A549 (cell line): ENCODE data around the gene NR3C1. TPM values are rescaled to one million over a fixed set of nuclear protein-coding genes. Genes with fewer than 3 reads are reported as not detected.
A peak's percentile ranks its signal among the peaks of the same experiment; 100 is the strongest.

Source experiments
- ATAC-seq, 2 experiments: fragments of 200-7000 bp in 1 of 2; fragments of >200 bp in 1 of 2; cut with Nextera tagmentation in 1 of 2; cut with Tn5 transposase in 1 of 2; 3 replicates each; pipeline versions ENCODE4 v1.8.0 to v1.9.1; 2018 to 2020; ENCODE audit warnings: mild to moderate bottlenecking in 1 of 2, moderate library complexity in 1 of 2
- CTCF ChIA-PET: fragments of 300-600 bp; sonication (Branson Sonifier 250); formaldehyde crosslinking; extraction: SDS; loops from one replicate; lab custom pipeline; 2021; ENCODE audit warnings: antibody characterized with exemption, inconsistent platforms; lab: Yijun Ruan, JAX
- POLR2A ChIA-PET: fragments of 350-600 bp; formaldehyde crosslinking; extraction: SDS; loops from one replicate; lab custom pipeline; 2021; ENCODE audit warnings: antibody characterized with exemption, inconsistent platforms; lab: Yijun Ruan, JAX
- DNase-seq, 2 experiments: peaks; one replicate each; pipeline versions ENCODE4 v3.0.0 to v3.0.0-alpha.2; 2011 to 2016; ENCODE audit warnings: low read depth in 1 of 2, low spot score in 1 of 2
- FAIRE-seq: peaks from 2 replicates; lab custom pipeline; 2011; peaks lifted over from hg19 to GRCh38; lab: Jason Lieb, UNC
- H3K27ac ChIP-seq, 2 experiments: fragments of >200 bp; sonication (Bioruptor Twin); formaldehyde crosslinking; 3 replicates each; pipeline ENCODE4 v1.5.1; 2016 to 2017
- H3K4me1 ChIP-seq: fragments of >200 bp; sonication (Bioruptor Twin); formaldehyde crosslinking; 3 replicates; pipeline ENCODE4 v1.6.1; 2016
- H3K4me2 ChIP-seq: fragments of >200 bp; sonication (Bioruptor Twin); formaldehyde crosslinking; 3 replicates; pipeline ENCODE4 v1.6.1; 2016
- H3K4me3 ChIP-seq: fragments of >200 bp; sonication (Bioruptor Twin); formaldehyde crosslinking; 3 replicates; pipeline ENCODE4 v1.5.1; 2016
- H3K9me3 ChIP-seq: fragments of >200 bp; sonication (Bioruptor Twin); formaldehyde crosslinking; 3 replicates; pipeline ENCODE4 v1.6.1; 2016
- CBX2 ChIP-seq: fragments of 200-600 bp; sonication (generic); IDR thresholded peaks from 2 replicates; pipeline ENCODE4 v1.6.1; 2016; ENCODE audit warnings: low read depth, mild to moderate bottlenecking, borderline replicate concordance
- CBX8 ChIP-seq: fragments of 200-600 bp; sonication (generic); IDR thresholded peaks from 2 replicates; pipeline ENCODE4 v1.6.1; 2016
- CHD2 ChIP-seq: fragments of 150-350 bp; IDR thresholded peaks from 2 replicates; pipeline ENCODE4 v1.6.1; 2014; ENCODE audit warnings: low read length; ENCODE audit not compliant: partially characterized antibody
- EHMT2 ChIP-seq: fragments of 200-600 bp; sonication (generic); IDR thresholded peaks from 2 replicates; pipeline ENCODE4 v1.6.1; 2016; ENCODE audit warnings: antibody characterized with exemption, low read depth, mild to moderate bottlenecking, moderate library complexity
- EP300 ChIP-seq, 2 experiments: fragments of >200 bp; sonication (Bioruptor Twin); formaldehyde crosslinking; IDR thresholded peaks; 2 replicates in 1 of 2; 3 replicates in 1 of 2; pipeline ENCODE4 v1.6.1; 2016 to 2017
- ESRRA ChIP-seq: fragments of 150-350 bp; IDR thresholded peaks from 2 replicates; pipeline ENCODE4 v1.6.1; 2014; ENCODE audit warnings: mild to moderate bottlenecking, low read length, borderline replicate concordance
- FOSL2 ChIP-seq, 2 experiments: fragments of 450-650 bp in 1 of 2; fragments of >200 bp in 1 of 2; sonication (Bioruptor Twin) in 1 of 2; formaldehyde crosslinking; IDR thresholded peaks; 2 replicates each; pipeline versions ENCODE4 v1.5.0 to v1.6.1; 2016 to 2020; ENCODE audit warnings: mild to moderate bottlenecking in 1 of 2, moderate library complexity in 1 of 2
- GATA3 ChIP-seq: IDR thresholded peaks from 2 replicates; pipeline ENCODE4 v1.6.1; 2012; ENCODE audit warnings: borderline replicate concordance
- HOXA7 ChIP-seq: fragments of 250-450 bp; sonication (Bioruptor Pico); IDR thresholded peaks from 2 replicates; pipeline ENCODE4 v1.5.0; 2020; ENCODE audit warnings: mild to moderate bottlenecking, moderate library complexity
- HOXB13 ChIP-seq: fragments of 250-450 bp; sonication (Bioruptor Pico); IDR thresholded peaks from 2 replicates; pipeline ENCODE4 v1.5.0; 2020; ENCODE audit warnings: low read depth, mild to moderate bottlenecking, moderate library complexity
- HOXB5 ChIP-seq: fragments of 250-450 bp; sonication (Bioruptor Pico); IDR thresholded peaks from 2 replicates; pipeline ENCODE4 v1.5.0; 2020; ENCODE audit warnings: mild to moderate bottlenecking, moderate library complexity
- MYC ChIP-seq: IDR thresholded peaks from 2 replicates; pipeline ENCODE4 v1.6.1; 2012; ENCODE audit warnings: mild to moderate bottlenecking, inconsistent platforms, low read length, improper control_type of control experiment, borderline replicate concordance
- PHF8 ChIP-seq: fragments of 200-600 bp; sonication (generic); IDR thresholded peaks from 2 replicates; pipeline ENCODE4 v1.6.1; 2016; ENCODE audit warnings: low read depth, mild to moderate bottlenecking, antibody characterized with exemption, moderate library complexity, borderline replicate concordance
- POLR2AphosphoS2 ChIP-seq: conservative IDR thresholded peaks from 2 replicates; pipeline ENCODE4 v1.6.1; 2012; ENCODE audit warnings: low read length, improper control_type of control experiment, inconsistent platforms
- RFX5 ChIP-seq: fragments of 450-650 bp; IDR thresholded peaks from 2 replicates; pipeline ENCODE4 v1.7.1; 2014; ENCODE audit warnings: antibody characterized with exemption, mild to moderate bottlenecking, moderate library complexity
- SREBF2 ChIP-seq: fragments of 450-650 bp; IDR thresholded peaks from 2 replicates; pipeline ENCODE4 v1.6.1; 2014; ENCODE audit warnings: mild to moderate bottlenecking, moderate library complexity
- TFCP2L1 ChIP-seq: fragments of 250-450 bp; sonication (Bioruptor Pico); IDR thresholded peaks from 2 replicates; pipeline ENCODE4 v1.5.0; 2021; ENCODE audit warnings: mild to moderate bottlenecking
- ZFP36 ChIP-seq: fragments of 450-650 bp; IDR thresholded peaks from 2 replicates; pipeline ENCODE4 v1.6.1; 2014; ENCODE audit warnings: borderline replicate concordance; ENCODE audit not compliant: partially characterized antibody
- WGBS: methylation state at CpG from one replicate; pipeline ENCODE4 v1.1.6; 2017; ENCODE audit errors: missing lambda C conversion rate; 5-methylcytosine and 5-hydroxymethylcytosine counted together
- polyA plus RNA-seq, 4 experiments: library from polyadenylated mRNA; depleted of rRNA in 3 of 4; stranded (reverse); fragments of >200 nt; fragmentation: RNase III in 1 of 4; extraction: RNeasy Plus Mini Kit Qiagen cat#74134 plus additional on column Dnase treatment in 1 of 4; gene quantifications; 2 replicates in 3 of 4; 3 replicates in 1 of 4; pipeline ENCODE4 v1.2.3, GENCODE V29; 2011 to 2017
- TF ChIP-seq, protein P1 (sequence below): fragments of 450-650 bp; IDR thresholded peaks from 2 replicates; pipeline ENCODE4 v1.6.1; 2014; ENCODE audit warnings: antibody characterized with exemption
- TF ChIP-seq, protein P2 (sequence below): IDR thresholded peaks from 2 replicates; pipeline ENCODE4 v1.6.1; 2012
- TF ChIP-seq, protein P3 (sequence below): fragments of 250-450 bp; sonication (Bioruptor Pico); IDR thresholded peaks from 2 replicates; pipeline ENCODE4 v1.5.0; 2021; ENCODE audit warnings: mild to moderate bottlenecking, moderate library complexity, borderline replicate concordance
- TF ChIP-seq, protein P4 (sequence below): IDR thresholded peaks from 2 replicates; pipeline ENCODE4 v1.6.1; 2012
- TF ChIP-seq, protein P5 (sequence below): fragments of 250-450 bp; sonication (Bioruptor Pico); IDR thresholded peaks from 2 replicates; pipeline ENCODE4 v1.5.0; 2020; ENCODE audit warnings: low read depth, mild to moderate bottlenecking, moderate library complexity

NR3C1 gene
- polyA plus RNA-seq, 2 of the 4 experiments (the other 2 are of a cell fraction), result 46.5 to 73.0 TPM

DNA sequence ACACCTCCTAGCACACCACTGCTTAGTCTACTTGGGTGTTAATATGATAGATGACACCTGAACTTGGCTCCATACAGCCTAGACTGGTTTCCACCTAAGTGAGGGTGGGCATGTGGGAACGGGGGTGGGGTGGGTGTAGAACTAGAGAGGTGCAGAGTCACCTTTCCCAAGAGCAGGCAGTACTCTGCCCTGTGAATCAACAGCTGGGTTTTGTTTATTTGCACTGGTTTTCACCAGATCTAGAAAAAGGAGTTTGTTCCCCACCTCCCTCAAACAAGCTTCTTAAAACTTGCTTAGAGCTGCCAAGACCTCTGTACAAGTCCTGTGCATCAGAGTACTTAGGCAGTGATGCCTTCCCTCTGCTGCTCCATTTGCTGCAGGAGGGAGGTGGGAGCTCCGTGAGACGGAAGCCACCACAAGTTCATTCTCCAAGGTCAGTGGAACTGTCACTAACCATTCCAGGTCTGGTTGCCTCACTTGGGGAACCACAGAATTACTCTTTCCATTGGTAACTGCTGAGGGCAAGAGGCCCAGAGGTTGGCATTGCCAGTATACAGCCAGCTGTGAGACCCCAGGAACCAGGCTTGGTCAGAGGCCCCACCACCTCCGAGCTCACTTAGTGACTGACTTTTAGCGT is 163.5 kb downstream of the NR3C1 start:
- ATAC-seq, result no peak
- no peak for FAIRE-seq
- ChIA-PET CTCF (interaction anchor here (1.2 to 1.8 kb wide), 6 partner anchors 9 to 318 kb away, joined by 3 to 11 read pairs (median 4); no protein-coding TSS in a partner anchor), POLR2A (interaction anchor here (0.6 kb wide), 1 partner anchor 951 kb away, joined by 3 read pairs; no protein-coding TSS in a partner anchor)
- Histone ChIP-seq H3K9me3 (no peaks in the 10 kb centered on the region), H3K4me2 (peak overlapping the region; percentile 45), H3K4me1 (peaks cover 54% of the 10 kb centered on the region), H3K4me3 (no peak overlapping the region), H3K27ac (peak overlapping the region; percentile 35 to 79; a peak in 4 of 6 replicates)
- no peak for DNase-seq
- 74% methylated on average over 5 of the region's 5 CpGs for WGBS
- no peak for TF ChIP-seq CHD2

DNA sequence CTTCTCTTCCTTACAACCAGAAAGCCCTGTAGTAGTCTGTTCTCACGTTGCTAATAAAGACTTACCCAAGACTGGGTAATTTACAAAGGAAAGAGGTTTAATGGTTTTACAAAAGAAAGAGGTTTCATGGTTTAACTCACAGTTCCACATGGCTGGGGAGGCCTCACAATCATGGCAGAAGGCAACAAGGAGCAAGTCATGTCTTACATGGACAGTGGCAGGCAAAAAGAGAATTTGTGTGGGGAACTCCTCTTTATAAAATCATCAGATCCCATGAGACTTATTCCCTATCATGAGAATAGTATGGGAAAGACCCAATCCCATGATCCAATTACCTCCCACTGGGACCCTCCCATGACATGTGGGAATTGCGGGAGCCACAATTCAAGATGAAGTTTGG is 164.9 kb downstream of the NR3C1 start:
- TF ChIP-seq TFCP2L1 (CRISPR knock-in tag) (no peak), ESRRA (no peak), CBX8 (no peak), FOSL2 (IDR thresholded peaks at IDR 0.05) (no peak), FOSL2 (CRISPR knock-in tag; IDR thresholded peaks at IDR 0.05) (no peak), HOXB5 (CRISPR knock-in tag) (no peak)
- ATAC-seq (no peak), FAIRE-seq (peak; percentile 28), DNase-seq (no peak)
- Histone ChIP-seq H3K4me2 (no peak overlapping the region), H3K4me1 (peaks cover 56% of the 10 kb centered on the region), H3K9me3 (no peaks in the 10 kb centered on the region), H3K4me3 (no peak overlapping the region), H3K27ac (peak overlapping the region in 1 of 2 experiments; percentile 79; a peak in 3 of 6 replicates)
- WGBS, result 91% methylated on average over 2 of the region's 2 CpGs
- ChIA-PET POLR2A (no interaction called here), CTCF (interaction anchor here (1.0 kb wide), 1 partner anchor 30 kb away, joined by 5 read pairs; no protein-coding TSS in a partner anchor)

DNA sequence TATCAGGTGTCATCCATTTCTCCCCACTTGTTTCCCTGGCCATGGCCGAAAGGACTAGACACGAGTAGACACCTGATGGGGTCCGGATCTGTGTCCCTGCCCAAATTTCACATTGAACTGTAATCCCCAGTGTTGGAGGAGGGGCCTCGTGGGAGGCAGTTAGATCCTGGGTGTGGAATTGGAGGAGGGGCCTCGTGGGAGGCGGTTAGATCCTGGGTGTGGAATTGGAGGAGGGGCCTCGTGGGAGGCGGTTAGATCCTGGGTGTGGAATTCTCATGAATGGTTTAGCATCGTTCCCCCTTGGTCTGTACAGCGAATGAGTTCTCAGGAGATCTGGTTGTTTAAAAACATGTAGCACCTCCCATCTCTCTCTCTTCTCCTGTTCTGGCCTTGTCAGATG is 165.8 kb downstream of the NR3C1 start:
- ATAC-seq (no peak), DNase-seq (no peak), FAIRE-seq (no peak)
- H3K4me1 ChIP-seq, result peaks cover 56% of the 10 kb centered on the region
- no peaks in the 10 kb centered on the region for H3K9me3 ChIP-seq
- H3K4me2 ChIP-seq, result no peak overlapping the region
- no peak overlapping the region for H3K4me3 ChIP-seq
- no peak overlapping the region; a peak in 1 of 6 replicates for H3K27ac ChIP-seq
- 86% methylated on average over 10 of the region's 10 CpGs for WGBS
- POLR2A ChIA-PET, result no interaction called here
- TF ChIP-seq EHMT2, result no peak
- TF ChIP-seq, protein P1, sequence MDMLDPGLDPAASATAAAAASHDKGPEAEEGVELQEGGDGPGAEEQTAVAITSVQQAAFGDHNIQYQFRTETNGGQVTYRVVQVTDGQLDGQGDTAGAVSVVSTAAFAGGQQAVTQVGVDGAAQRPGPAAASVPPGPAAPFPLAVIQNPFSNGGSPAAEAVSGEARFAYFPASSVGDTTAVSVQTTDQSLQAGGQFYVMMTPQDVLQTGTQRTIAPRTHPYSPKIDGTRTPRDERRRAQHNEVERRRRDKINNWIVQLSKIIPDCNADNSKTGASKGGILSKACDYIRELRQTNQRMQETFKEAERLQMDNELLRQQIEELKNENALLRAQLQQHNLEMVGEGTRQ, result no peak
- no peak for TF ChIP-seq CBX2
- TF ChIP-seq ZFP36, result no peak
- CTCF ChIA-PET, result no interaction called here

DNA sequence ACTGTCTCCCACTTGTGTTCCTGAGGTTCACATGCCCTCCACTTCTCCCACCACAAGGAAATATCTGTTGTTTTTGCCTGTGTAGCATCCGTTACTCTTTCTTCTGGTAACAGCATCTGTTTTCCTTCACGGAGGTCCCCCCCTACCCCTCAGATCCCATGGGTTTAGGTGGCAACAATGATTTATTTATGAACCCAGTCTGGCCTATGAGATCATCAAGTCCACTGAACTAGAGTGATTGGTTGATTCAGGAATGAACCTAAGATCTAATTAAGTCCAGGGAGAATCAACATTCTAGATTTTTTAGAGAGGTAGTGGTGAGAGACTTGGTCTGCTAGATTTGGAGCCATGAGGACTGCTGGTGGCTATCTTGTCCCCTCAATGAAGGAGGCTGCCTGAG is 166.8 kb downstream of the NR3C1 start:
- Histone ChIP-seq H3K9me3 (no peaks in the 10 kb centered on the region), H3K4me3 (no peak overlapping the region), H3K4me1 (peaks cover 55% of the 10 kb centered on the region), H3K4me2 (no peak overlapping the region), H3K27ac (peak overlapping the region in 1 of 2 experiments; percentile 32; a peak in 2 of 6 replicates)
- ATAC-seq (no peak), FAIRE-seq (no peak), DNase-seq (no peak)
- POLR2A ChIA-PET, result no interaction called here
- WGBS, result 85% methylated on average over 2 of the region's 2 CpGs
- no peak for TF ChIP-seq EP300 (IDR thresholded peaks at IDR 0.05)
- no peak for TF ChIP-seq SREBF2
- TF ChIP-seq HOXB13 (CRISPR knock-in tag), result no peak
- TF ChIP-seq, protein P2, sequence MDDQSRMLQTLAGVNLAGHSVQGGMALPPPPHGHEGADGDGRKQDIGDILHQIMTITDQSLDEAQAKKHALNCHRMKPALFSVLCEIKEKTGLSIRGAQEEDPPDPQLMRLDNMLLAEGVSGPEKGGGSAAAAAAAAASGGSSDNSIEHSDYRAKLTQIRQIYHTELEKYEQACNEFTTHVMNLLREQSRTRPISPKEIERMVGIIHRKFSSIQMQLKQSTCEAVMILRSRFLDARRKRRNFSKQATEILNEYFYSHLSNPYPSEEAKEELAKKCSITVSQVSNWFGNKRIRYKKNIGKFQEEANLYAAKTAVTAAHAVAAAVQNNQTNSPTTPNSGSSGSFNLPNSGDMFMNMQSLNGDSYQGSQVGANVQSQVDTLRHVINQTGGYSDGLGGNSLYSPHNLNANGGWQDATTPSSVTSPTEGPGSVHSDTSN, result no peak
- TF ChIP-seq CBX8, result no peak
- TF ChIP-seq, protein P3, sequence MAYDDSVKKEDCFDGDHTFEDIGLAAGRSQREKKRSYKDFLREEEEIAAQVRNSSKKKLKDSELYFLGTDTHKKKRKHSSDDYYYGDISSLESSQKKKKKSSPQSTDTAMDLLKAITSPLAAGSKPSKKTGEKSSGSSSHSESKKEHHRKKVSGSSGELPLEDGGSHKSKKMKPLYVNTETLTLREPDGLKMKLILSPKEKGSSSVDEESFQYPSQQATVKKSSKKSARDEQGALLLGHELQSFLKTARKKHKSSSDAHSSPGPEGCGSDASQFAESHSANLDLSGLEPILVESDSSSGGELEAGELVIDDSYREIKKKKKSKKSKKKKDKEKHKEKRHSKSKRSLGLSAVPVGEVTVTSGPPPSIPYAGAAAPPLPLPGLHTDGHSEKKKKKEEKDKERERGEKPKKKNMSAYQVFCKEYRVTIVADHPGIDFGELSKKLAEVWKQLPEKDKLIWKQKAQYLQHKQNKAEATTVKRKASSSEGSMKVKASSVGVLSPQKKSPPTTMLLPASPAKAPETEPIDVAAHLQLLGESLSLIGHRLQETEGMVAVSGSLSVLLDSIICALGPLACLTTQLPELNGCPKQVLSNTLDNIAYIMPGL (CRISPR knock-in tag), result no peak
- TF ChIP-seq PHF8, result no peak
- no peak for TF ChIP-seq RFX5
- TF ChIP-seq MYC, result no peak
- TF ChIP-seq, protein P4, sequence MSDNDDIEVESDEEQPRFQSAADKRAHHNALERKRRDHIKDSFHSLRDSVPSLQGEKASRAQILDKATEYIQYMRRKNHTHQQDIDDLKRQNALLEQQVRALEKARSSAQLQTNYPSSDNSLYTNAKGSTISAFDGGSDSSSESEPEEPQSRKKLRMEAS, result no peak
- no peak for TF ChIP-seq GATA3
- TF ChIP-seq, protein P5, sequence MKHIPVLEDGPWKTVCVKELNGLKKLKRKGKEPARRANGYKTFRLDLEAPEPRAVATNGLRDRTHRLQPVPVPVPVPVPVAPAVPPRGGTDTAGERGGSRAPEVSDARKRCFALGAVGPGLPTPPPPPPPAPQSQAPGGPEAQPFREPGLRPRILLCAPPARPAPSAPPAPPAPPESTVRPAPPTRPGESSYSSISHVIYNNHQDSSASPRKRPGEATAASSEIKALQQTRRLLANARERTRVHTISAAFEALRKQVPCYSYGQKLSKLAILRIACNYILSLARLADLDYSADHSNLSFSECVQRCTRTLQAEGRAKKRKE (CRISPR knock-in tag), result no peak
- no peak for TF ChIP-seq POLR2AphosphoS2
- no peak for TF ChIP-seq CBX2
- no peak for TF ChIP-seq ESRRA
- TF ChIP-seq HOXA7 (CRISPR knock-in tag), result no peak
- CTCF ChIA-PET, result no interaction called here
